DND-41 (cell line): ENCODE results near the gene SLC6A18.

ENCODE experiments used
- ATAC-seq: fragments of 200-7000 bp; cut with Tn5 transposase; 3 replicates; pipeline ENCODE4 v1.9.1; 2021; ENCODE audit warnings: low read depth; ENCODE audit not compliant: insufficient read depth
- DNase-seq: peaks from one replicate; pipeline ENCODE4 v3.0.0-alpha.2; 2020
- H2AFZ ChIP-seq: 2 replicates; pipeline ENCODE4 v1.6.0; 2012; ENCODE audit warnings: low read depth, low read length
- H3K27ac ChIP-seq: 2 replicates; pipeline ENCODE4 v1.5.1; 2012; ENCODE audit warnings: low read length, inconsistent platforms
- H3K27me3 ChIP-seq: fragments of 200-600 bp; sonication (generic); 2 replicates; pipeline ENCODE4 v1.6.0; 2012; ENCODE audit warnings: low read length, mild to moderate bottlenecking, inconsistent platforms; ENCODE audit not compliant: insufficient read depth, poor library complexity
- H3K36me3 ChIP-seq: 2 replicates; pipeline ENCODE4 v1.5.1; 2012; ENCODE audit warnings: low read length, inconsistent platforms; ENCODE audit not compliant: insufficient read depth
- H3K4me1 ChIP-seq: 2 replicates; pipeline ENCODE4 v1.5.1; 2012; ENCODE audit warnings: mild to moderate bottlenecking, low read length; ENCODE audit not compliant: insufficient read depth
- H3K4me2 ChIP-seq: 2 replicates; pipeline ENCODE4 v1.6.0; 2012; ENCODE audit warnings: mild to moderate bottlenecking, moderate library complexity, low read length, inconsistent platforms; ENCODE audit not compliant: insufficient read depth
- H3K4me3 ChIP-seq, 2 experiments: fragments of 200-600 bp in 1 of 2; shearing (Covaris generic) in 1 of 2; 2 replicates each; pipeline ENCODE4 v1.5.1; 2012 to 2016; ENCODE audit warnings: inconsistent platforms in 2 of 2, low read length in 2 of 2, mild to moderate bottlenecking in 2 of 2, low read depth in 1 of 2, moderate library complexity in 1 of 2
- H3K79me2 ChIP-seq: 2 replicates; pipeline ENCODE4 v1.6.0; 2012; ENCODE audit warnings: low read length, inconsistent platforms; ENCODE audit not compliant: insufficient read depth
- H3K9ac ChIP-seq: 2 replicates; pipeline ENCODE4 v1.6.0; 2012; ENCODE audit warnings: low read depth, mild to moderate bottlenecking, inconsistent platforms, low read length, moderate library complexity
- H3K9me3 ChIP-seq: 2 replicates; pipeline ENCODE4 v1.5.1; 2012; ENCODE audit warnings: low read length, moderate library complexity, mild to moderate bottlenecking, inconsistent platforms; ENCODE audit not compliant: insufficient read depth, severe bottlenecking
- H4K20me1 ChIP-seq: 2 replicates; pipeline ENCODE4 v1.6.0; 2012; ENCODE audit warnings: low read length; ENCODE audit not compliant: insufficient read depth
- EZH2 ChIP-seq: IDR thresholded peaks from 3 replicates; pipeline ENCODE4 v1.6.1; 2012; ENCODE audit warnings: borderline replicate concordance, low read depth, mild to moderate bottlenecking, moderate library complexity, low read length, inconsistent platforms; ENCODE audit not compliant: severe bottlenecking
- TF ChIP-seq, protein P1 (sequence below): IDR thresholded peaks from 2 replicates; pipeline ENCODE4 v1.5.1; 2012; ENCODE audit warnings: borderline replicate concordance, low read length, moderate library complexity, mild to moderate bottlenecking; ENCODE audit not compliant: poor library complexity, severe bottlenecking; ENCODE audit errors: extremely low read depth

SLC6A18 gene

DNA sequence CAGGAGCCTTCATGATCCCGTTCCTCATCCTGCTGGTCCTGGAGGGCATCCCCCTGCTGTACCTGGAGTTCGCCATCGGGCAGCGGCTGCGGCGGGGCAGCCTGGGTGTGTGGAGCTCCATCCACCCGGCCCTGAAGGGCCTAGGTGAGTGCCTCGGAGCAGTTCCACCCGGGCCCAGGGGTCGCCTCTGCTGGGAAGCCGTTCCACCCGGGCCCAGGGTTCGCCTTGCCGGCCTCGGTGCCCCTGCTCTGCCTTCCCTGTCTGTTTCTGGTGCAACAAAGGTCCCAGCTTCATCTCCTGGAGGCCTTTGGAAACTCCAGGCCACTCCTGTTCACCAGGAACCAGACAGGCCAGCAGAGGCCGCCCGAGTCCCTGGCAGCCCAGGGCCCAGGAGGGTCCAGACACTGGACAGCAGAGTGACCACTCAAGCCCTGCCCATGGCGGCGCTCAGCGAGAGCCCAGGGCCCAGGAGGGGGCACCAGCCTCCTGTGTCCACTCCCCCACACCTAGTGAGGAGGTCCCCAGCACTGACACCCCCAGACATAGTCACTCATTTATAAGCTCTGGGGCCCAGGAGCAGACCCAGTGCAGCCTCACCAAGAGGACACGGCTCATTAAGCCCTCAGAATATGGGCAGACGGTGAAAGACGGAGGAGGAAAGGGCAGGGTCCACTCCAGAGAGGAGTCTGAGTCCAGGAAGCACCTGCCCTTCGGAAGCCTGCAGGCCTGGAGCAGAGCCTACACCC is 16.3 kb upstream of the SLC6A18 start:
- no peaks in the 10 kb centered on the region for H3K9me3 ChIP-seq
- no peak for ATAC-seq

DNA sequence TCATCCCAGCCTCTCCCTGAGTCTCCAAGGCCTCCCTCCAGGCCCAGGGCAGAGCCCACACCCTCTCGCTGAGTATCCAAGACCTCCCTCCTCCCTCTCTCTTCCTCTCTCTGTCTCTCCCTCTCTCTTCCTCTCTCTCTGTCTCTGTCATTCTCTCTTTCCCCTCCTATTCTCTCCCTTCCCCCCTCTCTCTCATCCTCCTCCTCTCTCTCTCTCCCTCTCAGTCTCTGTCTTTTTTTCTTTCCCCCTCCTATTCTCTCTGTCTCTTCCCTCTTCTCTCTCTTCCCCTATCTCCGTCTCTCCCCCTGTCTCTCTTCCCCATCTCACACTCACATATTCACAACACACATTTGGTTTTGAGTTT is 15.7 kb upstream of the SLC6A18 start:
- H3K4me2 ChIP-seq, result no peak overlapping the region
- H3K36me3 ChIP-seq, result no peaks in the 10 kb centered on the region
- no peaks in the 10 kb centered on the region for H3K9me3 ChIP-seq
- no peaks in the 10 kb centered on the region for H3K27me3 ChIP-seq
- no peak for DNase-seq
- H3K27ac ChIP-seq, result no peak overlapping the region
- no peak; the same call in 2 of the 3 replicates for ATAC-seq
- H4K20me1 ChIP-seq, result no peaks in the 10 kb centered on the region
- no peak overlapping the region for H2AFZ ChIP-seq
- TF ChIP-seq, protein P1, sequence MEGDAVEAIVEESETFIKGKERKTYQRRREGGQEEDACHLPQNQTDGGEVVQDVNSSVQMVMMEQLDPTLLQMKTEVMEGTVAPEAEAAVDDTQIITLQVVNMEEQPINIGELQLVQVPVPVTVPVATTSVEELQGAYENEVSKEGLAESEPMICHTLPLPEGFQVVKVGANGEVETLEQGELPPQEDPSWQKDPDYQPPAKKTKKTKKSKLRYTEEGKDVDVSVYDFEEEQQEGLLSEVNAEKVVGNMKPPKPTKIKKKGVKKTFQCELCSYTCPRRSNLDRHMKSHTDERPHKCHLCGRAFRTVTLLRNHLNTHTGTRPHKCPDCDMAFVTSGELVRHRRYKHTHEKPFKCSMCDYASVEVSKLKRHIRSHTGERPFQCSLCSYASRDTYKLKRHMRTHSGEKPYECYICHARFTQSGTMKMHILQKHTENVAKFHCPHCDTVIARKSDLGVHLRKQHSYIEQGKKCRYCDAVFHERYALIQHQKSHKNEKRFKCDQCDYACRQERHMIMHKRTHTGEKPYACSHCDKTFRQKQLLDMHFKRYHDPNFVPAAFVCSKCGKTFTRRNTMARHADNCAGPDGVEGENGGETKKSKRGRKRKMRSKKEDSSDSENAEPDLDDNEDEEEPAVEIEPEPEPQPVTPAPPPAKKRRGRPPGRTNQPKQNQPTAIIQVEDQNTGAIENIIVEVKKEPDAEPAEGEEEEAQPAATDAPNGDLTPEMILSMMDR, result no peak
- no peak for TF ChIP-seq EZH2
- no peaks in the 10 kb centered on the region for H3K4me1 ChIP-seq
- no peaks in the 10 kb centered on the region for H3K79me2 ChIP-seq
- H3K9ac ChIP-seq, result no peak overlapping the region
- no peak overlapping the region for H3K4me3 ChIP-seq

More for the DNA sequence above, 16.3 kb upstream of the SLC6A18 start:
- H2AFZ ChIP-seq, result no peak overlapping the region
- H3K36me3 ChIP-seq, result no peaks in the 10 kb centered on the region
- no peak overlapping the region for H3K9ac ChIP-seq
- no peaks in the 10 kb centered on the region for H3K4me1 ChIP-seq
- no peak overlapping the region for H3K4me3 ChIP-seq
- H3K27me3 ChIP-seq, result no peaks in the 10 kb centered on the region
- DNase-seq, result no peak
- TF ChIP-seq, protein P1, result no peak
- no peak for TF ChIP-seq EZH2
- no peak overlapping the region for H3K4me2 ChIP-seq
- H3K79me2 ChIP-seq, result no peaks in the 10 kb centered on the region
- no peaks in the 10 kb centered on the region for H4K20me1 ChIP-seq
- H3K27ac ChIP-seq, result no peak overlapping the region

DNA sequence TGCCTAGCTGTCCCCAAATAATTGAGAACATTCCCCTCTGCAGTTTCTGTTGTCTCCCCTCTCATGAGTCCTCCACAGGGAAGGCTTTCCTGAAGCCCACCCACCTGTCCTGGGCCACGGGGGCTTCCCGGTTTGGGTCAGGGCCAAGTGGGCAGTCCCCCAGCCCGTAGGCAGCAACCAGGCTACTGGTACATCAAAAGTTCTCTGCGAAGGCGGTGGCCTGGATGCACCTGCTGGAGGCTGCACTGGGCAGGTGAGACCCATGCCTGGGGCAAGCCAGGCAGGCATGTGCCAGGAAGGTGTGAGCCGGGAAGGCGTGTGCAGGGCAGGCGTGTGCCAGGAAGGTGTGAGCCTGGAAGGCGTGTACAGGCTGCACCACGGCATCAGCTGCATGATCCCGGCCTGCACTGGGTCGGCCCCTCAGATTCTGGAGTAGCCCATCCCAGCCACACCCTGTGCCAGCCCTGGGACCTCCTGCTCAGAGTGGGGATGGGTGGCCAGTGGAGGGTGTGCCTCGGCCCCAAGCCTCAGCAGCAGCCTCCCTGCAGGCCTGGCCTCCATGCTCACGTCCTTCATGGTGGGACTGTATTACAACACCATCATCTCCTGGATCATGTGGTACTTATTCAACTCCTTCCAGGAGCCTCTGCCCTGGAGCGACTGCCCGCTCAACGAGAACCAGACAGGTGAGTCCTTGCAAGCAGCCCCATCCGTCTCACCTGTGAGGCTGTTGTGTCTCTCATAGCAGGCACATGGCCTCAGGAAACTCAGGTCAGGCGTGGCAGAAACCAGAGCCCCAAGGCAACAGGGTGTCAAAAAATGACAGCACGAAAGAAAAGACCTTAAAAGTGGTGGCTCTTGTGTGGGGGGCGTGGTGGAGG is 15.0 kb upstream of the SLC6A18 start:
- Histone ChIP-seq H3K4me2 (no peak overlapping the region), H3K27ac (no peak overlapping the region), H3K9ac (no peak overlapping the region), H4K20me1 (no peaks in the 10 kb centered on the region), H3K27me3 (no peaks in the 10 kb centered on the region), H3K79me2 (no peaks in the 10 kb centered on the region), H2AFZ (no peak overlapping the region), H3K36me3 (no peaks in the 10 kb centered on the region), H3K9me3 (no peaks in the 10 kb centered on the region), H3K4me3 (no peak overlapping the region), H3K4me1 (no peaks in the 10 kb centered on the region)
- DNase-seq, result no peak
- TF ChIP-seq, protein P1, result no peak
- TF ChIP-seq EZH2, result no peak
- ATAC-seq, result no peak
